Fibroblast of villous mesenchyme (primary cell): ENCODE measurements around the gene ABTB2. TPM values are rescaled to one million over a fixed set of nuclear protein-coding genes. Genes with fewer than 3 reads are reported as not detected.

Experiments used
- DNase-seq: peaks from one replicate; pipeline ENCODE4 v3.0.0-alpha.2; 2010; ENCODE audit warnings: low read depth
- H3K4me3 ChIP-seq: 2 replicates; pipeline ENCODE4 v1.5.1; 2011; ENCODE audit warnings: low read depth, mild to moderate bottlenecking, low read length
- total RNA-seq: library from RNA; depleted of rRNA; stranded (reverse); fragments of >200 nt; gene quantifications from 2 replicates; pipeline ENCODE4 v1.2.3, GENCODE V29; 2012
- TF ChIP-seq, protein P1 (sequence below): IDR thresholded peaks from 2 replicates; pipeline ENCODE4 v1.5.1; 2012; ENCODE audit warnings: low read depth, mild to moderate bottlenecking, low read length; ENCODE audit not compliant: insufficient read depth

The ABTB2 gene
- total RNA-seq, 1 donor = 3.9 TPM

DNA sequence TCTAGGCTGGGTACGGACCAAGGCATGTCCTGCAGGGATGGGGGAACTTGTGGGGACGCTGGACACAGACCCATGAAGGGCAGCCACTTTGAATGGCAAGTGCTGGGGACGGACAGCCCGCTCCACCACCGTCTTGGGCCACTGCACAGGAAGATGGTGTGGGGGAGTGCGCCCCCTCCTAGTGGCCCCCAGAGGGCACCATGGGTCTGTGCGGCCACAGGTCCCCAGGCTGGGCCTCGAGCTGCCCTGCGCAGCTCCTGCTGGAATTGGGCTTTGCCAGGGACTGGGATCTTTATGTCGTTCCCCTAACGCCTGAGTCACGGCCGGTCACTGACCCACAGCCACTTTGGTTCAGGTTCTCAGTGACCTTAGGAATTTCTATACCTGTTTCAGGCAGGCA lies 208.0 kb downstream of the ABTB2 start:
- H3K4me3 ChIP-seq = no peak overlapping the region
- no peak for DNase-seq
- TF ChIP-seq, protein P1, sequence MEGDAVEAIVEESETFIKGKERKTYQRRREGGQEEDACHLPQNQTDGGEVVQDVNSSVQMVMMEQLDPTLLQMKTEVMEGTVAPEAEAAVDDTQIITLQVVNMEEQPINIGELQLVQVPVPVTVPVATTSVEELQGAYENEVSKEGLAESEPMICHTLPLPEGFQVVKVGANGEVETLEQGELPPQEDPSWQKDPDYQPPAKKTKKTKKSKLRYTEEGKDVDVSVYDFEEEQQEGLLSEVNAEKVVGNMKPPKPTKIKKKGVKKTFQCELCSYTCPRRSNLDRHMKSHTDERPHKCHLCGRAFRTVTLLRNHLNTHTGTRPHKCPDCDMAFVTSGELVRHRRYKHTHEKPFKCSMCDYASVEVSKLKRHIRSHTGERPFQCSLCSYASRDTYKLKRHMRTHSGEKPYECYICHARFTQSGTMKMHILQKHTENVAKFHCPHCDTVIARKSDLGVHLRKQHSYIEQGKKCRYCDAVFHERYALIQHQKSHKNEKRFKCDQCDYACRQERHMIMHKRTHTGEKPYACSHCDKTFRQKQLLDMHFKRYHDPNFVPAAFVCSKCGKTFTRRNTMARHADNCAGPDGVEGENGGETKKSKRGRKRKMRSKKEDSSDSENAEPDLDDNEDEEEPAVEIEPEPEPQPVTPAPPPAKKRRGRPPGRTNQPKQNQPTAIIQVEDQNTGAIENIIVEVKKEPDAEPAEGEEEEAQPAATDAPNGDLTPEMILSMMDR = peak; percentile 38

DNA sequence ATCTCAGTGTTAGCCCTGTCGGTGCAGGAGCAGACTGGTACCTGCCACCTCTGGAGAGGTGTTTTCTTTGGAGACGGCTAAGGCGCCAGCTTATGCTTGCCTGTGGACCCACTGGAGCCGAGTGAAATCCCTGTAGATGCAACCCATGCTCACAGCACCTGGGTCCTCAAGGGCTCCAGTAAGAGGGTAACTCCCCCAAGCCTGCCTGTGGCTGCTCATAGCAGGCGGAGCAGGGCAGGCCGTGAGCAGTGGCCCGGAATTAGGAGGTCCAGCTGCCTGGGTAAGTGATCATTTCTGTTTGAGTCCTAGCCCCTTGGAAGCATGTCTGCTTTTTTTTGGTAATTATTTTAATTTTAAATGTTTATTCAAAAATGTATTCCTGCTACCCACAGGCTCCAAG lies 208.5 kb downstream of the ABTB2 start:
- no peak for DNase-seq
- TF ChIP-seq, protein P1 = no peak

DNA sequence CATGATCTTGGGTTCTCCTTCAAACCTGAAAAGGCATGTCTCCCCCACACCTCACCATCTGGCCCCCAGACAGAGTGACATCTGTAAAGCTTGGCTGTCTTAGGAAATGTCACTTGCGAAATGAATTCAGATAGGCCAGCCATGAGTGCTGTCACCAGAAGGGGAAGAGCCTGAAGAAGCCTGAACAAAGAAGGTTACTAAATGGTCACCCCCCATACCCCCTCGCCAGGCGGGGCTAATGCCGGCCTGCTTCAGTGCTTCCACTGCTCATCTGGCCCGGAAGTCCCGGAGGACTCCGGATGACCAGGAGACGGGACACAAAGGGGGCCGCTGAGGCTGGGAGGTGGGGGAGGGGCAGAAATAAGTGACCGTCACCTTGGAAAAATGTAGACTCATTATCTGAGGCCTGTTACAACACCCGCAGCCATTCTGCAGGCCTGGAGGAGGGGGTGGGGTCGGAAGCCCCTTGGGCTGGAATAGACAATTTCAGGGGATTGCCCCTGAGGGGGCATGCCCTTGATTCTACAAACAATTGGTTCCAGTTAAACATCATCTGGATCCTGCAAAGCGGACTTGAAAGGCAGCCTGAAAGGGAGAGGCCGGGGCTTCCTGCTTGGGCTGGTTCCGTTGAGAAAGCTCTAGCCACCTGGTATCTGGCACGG lies 209.2 kb downstream of the ABTB2 start:
- DNase-seq = peak; percentile 12
- TF ChIP-seq, protein P1 = no peak
- no peak overlapping the region for H3K4me3 ChIP-seq

More for the DNA sequence above, 208.5 kb downstream of the ABTB2 start:
- no peak overlapping the region for H3K4me3 ChIP-seq

DNA sequence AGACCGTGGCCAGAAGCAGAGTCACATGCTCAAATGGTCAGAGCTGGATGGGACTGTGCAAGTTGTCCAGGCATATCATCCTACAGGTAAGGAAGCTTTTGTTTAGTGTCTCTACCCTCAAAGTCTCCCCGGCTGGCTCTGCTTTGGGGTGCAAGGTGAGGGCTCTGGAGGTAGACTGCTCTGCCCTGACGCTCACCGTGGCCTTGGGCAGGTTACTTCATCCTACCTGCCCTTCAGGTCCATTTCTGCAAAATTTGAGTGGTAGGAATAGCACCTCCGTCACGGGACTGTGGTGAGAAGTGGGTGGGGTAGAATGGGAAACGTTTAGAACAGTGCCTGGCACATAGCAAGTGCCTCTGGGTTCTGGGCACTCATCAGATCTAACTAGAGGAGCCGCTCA lies 210.2 kb downstream of the ABTB2 start:
- TF ChIP-seq, protein P1 = no peak
- H3K4me3 ChIP-seq = no peak overlapping the region
- DNase-seq = no peak

DNA sequence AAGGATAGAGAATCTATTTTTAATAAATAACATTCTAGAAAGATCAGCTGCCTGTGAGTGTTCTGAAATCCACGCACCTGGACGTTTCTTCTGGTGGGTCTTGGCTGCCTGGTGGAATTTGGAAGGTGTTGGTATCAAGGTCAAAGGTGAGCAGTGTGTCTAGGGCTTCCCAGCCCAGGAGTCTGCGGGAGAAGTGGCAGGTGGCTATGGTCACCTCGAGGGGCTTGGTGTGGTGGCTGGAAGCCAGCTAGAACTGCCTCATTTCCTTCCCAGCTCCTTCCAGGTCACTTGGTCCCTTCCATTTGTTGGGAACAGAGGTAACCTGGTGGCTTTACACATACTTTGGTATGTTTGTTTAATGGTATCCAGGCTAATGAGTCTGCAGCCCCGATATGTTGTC lies 210.9 kb downstream of the ABTB2 start:
- TF ChIP-seq, protein P1 = no peak
- no peak overlapping the region for H3K4me3 ChIP-seq
- DNase-seq = no peak

DNA sequence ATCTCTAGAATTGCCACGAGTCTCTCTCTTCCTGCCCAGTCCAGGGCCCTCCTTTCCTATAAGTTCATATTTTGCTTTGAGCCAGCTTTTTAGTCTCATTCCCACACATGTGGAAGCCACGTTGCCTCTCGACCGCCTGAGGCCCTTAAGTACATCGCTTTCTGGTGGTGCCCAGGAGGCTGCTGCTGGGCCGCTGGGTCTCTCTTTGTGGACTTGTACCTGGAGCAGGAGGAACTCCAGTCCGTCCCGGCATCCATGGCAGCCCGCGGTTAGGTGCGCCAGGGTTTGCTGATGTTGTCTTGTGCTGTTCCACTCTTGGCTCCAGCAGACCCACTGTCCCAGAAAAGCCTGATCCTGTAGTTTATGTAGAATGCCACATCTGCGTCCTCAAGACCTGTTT lies 211.4 kb downstream of the ABTB2 start:
- H3K4me3 ChIP-seq = no peak overlapping the region
- TF ChIP-seq, protein P1 = no peak
- DNase-seq = no peak

DNA sequence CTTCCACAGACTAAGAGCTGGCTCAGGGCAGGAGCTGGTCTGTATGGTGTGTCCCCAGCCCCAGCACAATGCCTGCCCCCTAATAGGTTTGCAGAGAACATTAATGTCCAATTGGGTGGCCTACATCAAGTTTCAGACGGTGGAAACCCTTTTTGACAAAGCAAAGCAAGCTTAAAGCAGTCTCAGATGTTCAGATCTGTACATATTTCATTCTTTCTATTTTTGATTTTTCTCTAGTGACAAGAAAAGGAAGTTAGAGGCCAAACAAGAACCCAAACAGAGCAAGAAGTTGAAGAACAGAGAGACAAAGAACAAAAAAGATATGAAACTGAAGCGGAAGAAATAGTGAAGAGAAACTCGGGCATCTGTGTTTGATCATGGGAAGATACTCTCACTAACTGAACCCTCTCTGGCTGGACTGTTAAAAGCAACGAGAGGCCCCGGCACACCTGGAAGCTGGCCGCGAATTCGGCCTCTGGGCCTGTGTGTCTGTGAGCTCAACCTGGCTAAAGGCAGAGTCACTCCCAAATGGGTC lies 211.9 kb downstream of the ABTB2 start:
- no peak overlapping the region for H3K4me3 ChIP-seq
- TF ChIP-seq, protein P1 = no peak
- no peak for DNase-seq
